ENCODE measurements around the gene CRYBA4.
A peak's percentile ranks its signal among the peaks of the same experiment; 100 is the strongest.

Gene CRYBA4

DNA sequence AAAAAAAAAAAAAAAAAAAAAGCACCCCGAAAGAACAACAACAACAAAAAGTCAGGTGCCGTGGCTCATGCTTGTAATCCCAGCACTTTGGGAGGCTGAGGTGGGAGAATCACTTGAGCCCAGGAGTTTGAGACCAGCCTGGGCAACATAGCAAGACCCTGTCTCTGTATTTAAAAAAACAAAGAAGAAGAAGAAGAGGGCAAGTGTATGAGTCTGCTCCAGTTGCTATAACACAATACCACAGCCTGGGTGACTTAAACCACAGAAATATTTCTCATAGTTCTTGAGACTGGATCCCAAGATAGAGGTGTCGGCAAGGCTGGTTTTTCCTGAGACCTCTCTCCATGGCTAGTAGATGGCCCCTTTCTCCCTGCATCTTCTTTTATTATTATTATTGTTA is 12.4 kb downstream of the CRYBA4 start:
- H3K4me3 ChIP-seq (ENCODE audit: low read depth, low read length) = no peak overlapping the region
- in situ Hi-C loops (cut with HindIII; ENCODE audit: low sequenced_read_pairs) = no loop called here
- no peak for DNase-seq (ENCODE audit: low read depth, low spot score)
- TF ChIP-seq, protein P1, sequence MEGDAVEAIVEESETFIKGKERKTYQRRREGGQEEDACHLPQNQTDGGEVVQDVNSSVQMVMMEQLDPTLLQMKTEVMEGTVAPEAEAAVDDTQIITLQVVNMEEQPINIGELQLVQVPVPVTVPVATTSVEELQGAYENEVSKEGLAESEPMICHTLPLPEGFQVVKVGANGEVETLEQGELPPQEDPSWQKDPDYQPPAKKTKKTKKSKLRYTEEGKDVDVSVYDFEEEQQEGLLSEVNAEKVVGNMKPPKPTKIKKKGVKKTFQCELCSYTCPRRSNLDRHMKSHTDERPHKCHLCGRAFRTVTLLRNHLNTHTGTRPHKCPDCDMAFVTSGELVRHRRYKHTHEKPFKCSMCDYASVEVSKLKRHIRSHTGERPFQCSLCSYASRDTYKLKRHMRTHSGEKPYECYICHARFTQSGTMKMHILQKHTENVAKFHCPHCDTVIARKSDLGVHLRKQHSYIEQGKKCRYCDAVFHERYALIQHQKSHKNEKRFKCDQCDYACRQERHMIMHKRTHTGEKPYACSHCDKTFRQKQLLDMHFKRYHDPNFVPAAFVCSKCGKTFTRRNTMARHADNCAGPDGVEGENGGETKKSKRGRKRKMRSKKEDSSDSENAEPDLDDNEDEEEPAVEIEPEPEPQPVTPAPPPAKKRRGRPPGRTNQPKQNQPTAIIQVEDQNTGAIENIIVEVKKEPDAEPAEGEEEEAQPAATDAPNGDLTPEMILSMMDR (IDR thresholded peaks at IDR 0.05; ENCODE audit: low read depth, low read length) = no peak

DNA sequence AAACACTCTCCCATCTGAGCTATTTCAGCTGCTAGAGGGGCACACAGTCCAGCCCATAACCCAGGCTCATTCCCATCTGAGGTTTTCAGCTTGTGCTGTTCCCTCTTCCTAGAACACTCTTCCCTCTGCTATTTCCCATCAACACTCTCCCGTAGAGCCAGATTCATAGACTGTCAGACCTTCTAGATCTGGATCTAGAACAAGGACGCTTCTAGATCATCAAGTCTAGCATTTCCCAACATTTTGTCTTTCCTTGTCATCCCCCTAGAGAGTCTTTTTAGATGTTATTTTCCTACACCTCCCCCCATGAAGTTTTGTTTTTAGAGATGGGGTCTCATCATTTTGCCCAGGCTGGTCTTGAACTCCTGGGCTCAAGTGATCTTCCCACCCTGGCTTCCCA is 13.4 kb downstream of the CRYBA4 start:
- in situ Hi-C loops (cut with HindIII; ENCODE audit: low sequenced_read_pairs) = no loop called here
- TF ChIP-seq, protein P1 (IDR thresholded peaks at IDR 0.05; ENCODE audit: low read depth, low read length) = no peak
- H3K4me3 ChIP-seq (ENCODE audit: low read depth, low read length) = no peak overlapping the region
- DNase-seq (ENCODE audit: low read depth, low spot score) = no peak

DNA sequence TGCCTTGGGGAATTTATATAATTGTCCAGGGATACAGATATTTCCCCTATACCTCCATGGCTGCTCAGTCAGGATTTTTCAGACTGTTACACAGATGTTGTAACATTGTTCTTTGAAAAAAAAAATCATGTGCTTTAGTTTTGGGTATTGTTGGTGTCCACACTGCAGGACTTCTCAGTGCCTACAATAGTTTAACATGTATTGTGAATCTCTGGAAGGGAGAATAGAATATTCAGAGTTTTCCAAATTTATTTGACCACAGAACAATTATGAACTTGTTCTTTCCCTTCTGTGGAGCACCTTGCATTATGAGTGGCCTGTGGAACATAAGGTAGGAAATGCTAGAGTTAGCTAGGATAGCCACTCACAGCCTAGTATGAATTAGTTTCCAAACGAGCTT is 14.5 kb downstream of the CRYBA4 start:
- TF ChIP-seq, protein P1 (IDR thresholded peaks at IDR 0.05; ENCODE audit: low read depth, low read length) = no peak
- H3K4me3 ChIP-seq (ENCODE audit: low read depth, low read length) = no peak overlapping the region
- in situ Hi-C loops (cut with HindIII; ENCODE audit: low sequenced_read_pairs) = no loop called here
- DNase-seq (ENCODE audit: low read depth, low spot score) = no peak

DNA sequence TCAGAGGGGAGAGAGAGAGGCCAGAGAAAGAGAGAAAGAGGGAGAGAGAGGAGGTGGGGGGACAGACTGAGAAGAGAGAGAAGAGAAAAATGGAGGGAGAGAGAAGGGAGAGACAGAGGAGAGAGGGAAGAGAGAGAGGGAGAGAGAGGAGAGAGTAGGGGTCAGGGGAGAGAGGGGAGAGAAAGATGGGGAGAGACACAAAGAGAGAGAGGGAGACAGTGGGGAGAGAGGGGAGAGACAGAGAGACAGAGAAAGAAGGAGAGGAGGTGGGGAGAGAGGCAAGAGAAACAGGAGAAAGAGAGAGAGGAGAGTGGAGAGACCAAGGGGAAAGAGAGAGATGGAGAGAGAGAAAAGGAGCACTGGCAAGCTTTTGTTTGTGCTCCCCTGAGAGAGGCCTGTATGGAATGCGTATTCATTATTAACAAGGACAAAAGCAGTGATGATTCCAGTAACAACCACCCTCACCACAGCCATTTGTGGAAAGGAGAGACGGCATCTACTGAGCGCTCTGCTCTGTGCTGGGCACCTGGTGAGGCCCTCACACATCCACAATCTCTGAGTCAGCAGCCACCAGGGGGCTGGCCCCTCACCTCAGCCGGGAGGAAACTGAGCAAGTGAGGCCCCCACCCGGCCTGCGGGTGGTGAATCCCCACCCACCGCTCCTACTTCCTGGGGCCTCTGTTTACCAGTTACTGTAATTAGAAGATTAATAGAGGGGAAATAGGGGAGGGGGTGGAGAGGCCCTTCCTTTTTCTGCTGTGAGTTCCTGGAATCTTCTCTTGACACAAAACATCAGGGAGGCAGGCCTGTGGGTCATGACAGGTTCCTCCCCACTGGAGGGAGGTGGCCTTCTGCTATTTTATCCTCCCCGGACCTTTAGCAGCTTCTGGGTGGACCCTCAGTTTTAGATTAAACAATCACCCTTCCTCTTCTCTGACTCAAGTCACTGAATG is 21.0 kb downstream of the CRYBA4 start:
- TF ChIP-seq, protein P1 (IDR thresholded peaks at IDR 0.05; ENCODE audit: low read depth, low read length) = no peak
- no peak overlapping the region for H3K4me3 ChIP-seq (ENCODE audit: low read depth, low read length)
- peak; percentile 41 for DNase-seq (ENCODE audit: low read depth, low spot score)
- in situ Hi-C loops (cut with HindIII; ENCODE audit: low sequenced_read_pairs) = no loop called here

DNA sequence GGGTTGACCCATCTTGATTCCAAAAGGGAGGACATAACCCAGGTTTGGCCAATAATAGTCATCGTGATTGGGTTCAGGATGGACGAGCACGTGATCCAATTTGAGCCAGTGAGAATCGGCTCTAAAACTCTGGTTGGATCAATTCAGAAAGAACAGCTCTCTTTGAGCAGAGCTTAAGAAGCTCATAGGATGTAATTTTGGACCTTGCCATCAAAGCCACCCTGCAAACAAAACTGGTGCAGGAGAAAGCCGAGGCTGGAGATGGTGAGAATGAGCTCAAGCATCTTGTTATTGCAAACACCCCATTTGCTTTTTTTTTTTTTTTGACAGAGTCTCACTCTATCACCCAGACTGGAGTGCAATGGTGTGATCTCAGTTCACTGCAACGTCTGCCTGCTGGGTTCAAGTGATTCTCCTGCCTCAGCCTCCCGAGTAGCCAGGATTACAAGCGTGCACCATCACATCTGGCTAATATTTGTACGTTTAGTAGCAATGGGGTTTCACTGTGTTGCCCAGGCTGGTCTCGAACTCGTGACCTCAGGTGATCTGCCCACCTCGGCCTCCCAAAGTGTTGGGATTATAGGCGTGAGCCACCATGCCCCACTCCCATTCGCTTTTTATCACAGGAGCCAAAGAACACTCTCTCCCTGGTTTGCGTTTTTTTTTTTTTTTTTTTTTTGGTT is 21.8 kb downstream of the CRYBA4 start:
- H3K4me3 ChIP-seq (ENCODE audit: low read depth, low read length) = no peak overlapping the region
- TF ChIP-seq, protein P1 (IDR thresholded peaks at IDR 0.05; ENCODE audit: low read depth, low read length) = no peak
- no peak for DNase-seq (ENCODE audit: low read depth, low spot score)
- in situ Hi-C loops (cut with HindIII; ENCODE audit: low sequenced_read_pairs) = no loop called here

DNA sequence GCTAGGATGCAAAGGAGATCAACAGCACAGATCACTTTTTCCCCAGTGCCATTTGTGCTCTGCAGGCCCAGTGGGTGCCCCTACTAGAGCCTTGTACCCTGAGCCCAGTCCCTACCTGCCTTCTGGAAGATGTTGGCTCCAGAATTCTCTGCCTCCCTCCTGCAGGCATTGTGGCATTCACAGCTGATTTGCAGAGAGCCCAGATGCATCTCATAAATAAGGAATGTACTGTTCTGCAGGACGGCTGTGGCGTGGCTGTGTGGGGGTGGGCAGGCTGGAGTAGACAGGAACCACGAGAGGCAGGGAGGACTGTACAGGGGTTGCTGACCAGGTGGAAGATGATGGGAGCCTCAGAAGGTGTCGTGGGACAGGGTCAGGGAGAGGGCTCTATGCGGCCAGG is 24.4 kb downstream of the CRYBA4 start:
- H3K4me3 ChIP-seq (ENCODE audit: low read depth, low read length) = no peak overlapping the region
- in situ Hi-C loops (cut with HindIII; ENCODE audit: low sequenced_read_pairs) = no loop called here
- TF ChIP-seq, protein P1 (IDR thresholded peaks at IDR 0.05; ENCODE audit: low read depth, low read length) = no peak
- no peak for DNase-seq (ENCODE audit: low read depth, low spot score)

Measured in astrocyte of the spinal cord (primary cell).